ENCODE data around the gene GIMAP2.
"Not testable (repeated sequence)": the region's sequence is repeated elsewhere in the genome, so short reads cannot be mapped to it uniquely, and the experiment has no call there.

DNA sequence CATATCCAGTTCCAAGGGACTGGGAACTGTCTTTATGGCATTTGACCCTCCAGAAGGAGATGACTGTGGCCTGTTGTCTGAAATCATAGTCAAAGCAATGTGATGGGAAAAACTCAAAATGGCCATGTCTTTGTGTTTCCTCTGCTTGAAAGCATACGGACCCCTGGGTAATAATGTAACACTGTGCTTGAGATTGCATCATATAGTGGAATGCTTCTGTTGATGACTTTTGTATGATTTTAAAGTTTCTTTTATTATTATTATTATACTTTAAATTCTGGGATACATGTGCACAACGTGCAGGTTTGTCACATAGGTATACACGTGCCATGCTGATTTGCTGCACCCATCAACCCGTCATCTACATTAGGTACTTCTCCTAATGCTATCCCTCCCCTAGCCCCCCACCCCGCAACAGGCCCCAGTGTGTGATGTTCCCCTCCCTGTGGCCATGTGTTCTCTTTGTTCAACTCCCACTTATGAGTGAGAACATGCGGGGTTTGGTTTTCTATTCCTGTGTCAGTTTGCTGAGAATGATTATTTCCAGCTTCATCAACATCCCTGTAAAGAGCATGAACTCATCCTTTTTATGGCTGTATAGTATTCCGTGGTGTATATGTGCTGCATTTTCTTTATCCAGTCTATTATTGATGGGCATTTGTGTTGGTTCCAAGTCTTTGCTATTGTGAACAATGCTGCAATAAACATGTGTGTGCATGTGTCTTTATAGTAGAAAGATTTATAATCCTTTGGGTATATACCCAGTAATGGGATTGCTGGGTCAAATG, 13.5 kb upstream of the GIMAP2 start:
- TF ChIP-seq HDGF (IDR thresholded peaks at IDR 0.05; ENCODE audit: borderline replicate concordance); ELF4 (IDR thresholded peaks at IDR 0.05); SP1 (IDR thresholded peaks at IDR 0.05): not testable (repeated sequence)

Data from HEK293T (cell line).